Ectodermal cell (in vitro differentiated cells): Measurements from ENCODE around the gene ENAH.
"Not testable (repeated sequence)": the region's sequence is repeated elsewhere in the genome, so short reads cannot be mapped to it uniquely, and the experiment has no call there.

Experiments
- H3K27ac ChIP-seq: 2 replicates; pipeline ENCODE4 v1.7.0; 2013; ENCODE audit warnings: mild to moderate bottlenecking, low read depth, low read length; ENCODE audit not compliant: insufficient read depth, poor library complexity, severe bottlenecking
- H3K27me3 ChIP-seq: 2 replicates; pipeline ENCODE4 v1.7.0; 2013; ENCODE audit warnings: mild to moderate bottlenecking, low read length; ENCODE audit not compliant: insufficient read depth, control insufficient read depth, poor library complexity, severe bottlenecking
- H3K36me3 ChIP-seq: one replicate; pipeline ENCODE4 v1.7.0; 2013; ENCODE audit warnings: low read length; ENCODE audit not compliant: control insufficient read depth, insufficient read depth
- H3K4me1 ChIP-seq: one replicate; pipeline ENCODE4 v1.7.0; 2013; ENCODE audit warnings: low read length; ENCODE audit not compliant: control insufficient read depth, insufficient read depth
- H3K4me3 ChIP-seq: 2 replicates; pipeline ENCODE4 v1.7.0; 2013; ENCODE audit warnings: low read depth, low read length, control low read depth; ENCODE audit not compliant: insufficient read depth
- H3K9me3 ChIP-seq: 2 replicates; pipeline ENCODE4 v1.7.0; 2013; ENCODE audit warnings: mild to moderate bottlenecking, low read length, moderate library complexity; ENCODE audit not compliant: control insufficient read depth
- WGBS, 2 experiments: methylation state at CpG; one replicate each; pipeline ENCODE4 v1.1.7; 2013; ENCODE audit warnings: missing lambda C conversion rate in 2 of 2; 5-methylcytosine and 5-hydroxymethylcytosine counted together

The ENAH gene

GRCh38 chr1:225650179-225650578 is 2.7 kb downstream of the ENAH start:
- H3K27ac ChIP-seq, result no peak overlapping the region
- H3K9me3 ChIP-seq, result no peaks in the 10 kb centered on the region
- H3K27me3 ChIP-seq, result peaks cover 9% of the 10 kb centered on the region
- 82% methylated on average over 5 of the region's 5 CpGs for WGBS, 2 experiments
- H3K4me3 ChIP-seq, result peak overlapping the region; percentile 69
- H3K36me3 ChIP-seq, result peaks cover 3% of the 10 kb centered on the region
- peaks cover 9% of the 10 kb centered on the region for H3K4me1 ChIP-seq

GRCh38 chr1:225645194-225645895 is 7.6 kb downstream of the ENAH start:
- no peak overlapping the region for H3K27ac ChIP-seq
- no peaks in the 10 kb centered on the region for H3K9me3 ChIP-seq
- peaks cover 5% of the 10 kb centered on the region for H3K4me1 ChIP-seq
- H3K27me3 ChIP-seq, result no peaks in the 10 kb centered on the region
- H3K4me3 ChIP-seq, result no peak overlapping the region
- 94 to 96% methylated on average over 6 of the region's 6 CpGs for WGBS, 2 experiments
- H3K36me3 ChIP-seq, result peaks cover 21% of the 10 kb centered on the region

- Histone ChIP-seq H3K4me1 (peaks cover under 1% of the 10 kb centered on the region), H3K27ac (no peak overlapping the region), H3K9me3 (no peaks in the 10 kb centered on the region), H3K27me3 (no peaks in the 10 kb centered on the region), H3K36me3 (peaks cover 24% of the 10 kb centered on the region), H3K4me3 (no peak overlapping the region)
- WGBS, 2 experiments, result 96% methylated on average over 1 of the region's 1 CpG
These were observed 8.3 kb downstream of the ENAH start for GRCh38 chr1:225644666-225645065.

- H3K27me3 ChIP-seq, result no peaks in the 10 kb centered on the region
- H3K27ac ChIP-seq, result no peak overlapping the region
- no peaks in the 10 kb centered on the region for H3K4me1 ChIP-seq
- H3K9me3 ChIP-seq, result peaks cover 3% of the 10 kb centered on the region
- H3K36me3 ChIP-seq, result peaks cover 37% of the 10 kb centered on the region
- H3K4me3 ChIP-seq, result no peak overlapping the region
- 90 to 93% methylated on average over 4 of the region's 4 CpGs for WGBS, 2 experiments
These were observed 10.7 kb downstream of the ENAH start for GRCh38 chr1:225642177-225642576.

- peaks cover 31% of the 10 kb centered on the region for H3K36me3 ChIP-seq
- no peak overlapping the region for H3K4me3 ChIP-seq
- H3K27ac ChIP-seq, result no peak overlapping the region
- peaks cover 3% of the 10 kb centered on the region for H3K9me3 ChIP-seq
- H3K27me3 ChIP-seq, result no peaks in the 10 kb centered on the region
- 90 to 99% methylated on average over 1 of the region's 1 CpG for WGBS, 2 experiments
- H3K4me1 ChIP-seq, result no peaks in the 10 kb centered on the region
These were observed 14.1 kb downstream of the ENAH start for GRCh38 chr1:225638853-225639252.

- Histone ChIP-seq H3K4me1 (no peaks in the 10 kb centered on the region), H3K36me3 (peaks cover 27% of the 10 kb centered on the region), H3K27me3 (no peaks in the 10 kb centered on the region), H3K27ac (no peak overlapping the region), H3K9me3 (peaks cover 3% of the 10 kb centered on the region), H3K4me3 (no peak overlapping the region)
- WGBS, 2 experiments, result 93 to 98% methylated on average over 3 of the region's 3 CpGs
These were observed 15.2 kb downstream of the ENAH start for GRCh38 chr1:225637651-225638199.

GRCh38 chr1:225636992-225637391 is 15.9 kb downstream of the ENAH start:
- H3K4me3 ChIP-seq, H3K27me3 ChIP-seq, H3K4me1 ChIP-seq, H3K9me3 ChIP-seq, H3K27ac ChIP-seq: not testable (repeated sequence)
- peaks cover 27% of the 10 kb centered on the region for H3K36me3 ChIP-seq
- WGBS, 2 experiments, result 89 to 95% methylated on average over 8 of the region's 8 CpGs

- H3K4me1 ChIP-seq, result no peaks in the 10 kb centered on the region
- peaks cover 3% of the 10 kb centered on the region for H3K9me3 ChIP-seq
- H3K4me3 ChIP-seq, result no peak overlapping the region
- no peak overlapping the region for H3K27ac ChIP-seq
- H3K36me3 ChIP-seq, result peaks cover 17% of the 10 kb centered on the region
- no peaks in the 10 kb centered on the region for H3K27me3 ChIP-seq
These were observed 17.3 kb downstream of the ENAH start for GRCh38 chr1:225635649-225636048.

GRCh38 chr1:225632836-225633235 is 20.1 kb downstream of the ENAH start:
- H3K27me3 ChIP-seq, H3K4me1 ChIP-seq, H3K27ac ChIP-seq, H3K4me3 ChIP-seq, H3K36me3 ChIP-seq, H3K9me3 ChIP-seq: not testable (repeated sequence)
- 93 to 96% methylated on average over 4 of the region's 4 CpGs for WGBS, 2 experiments

- peaks cover 10% of the 10 kb centered on the region for H3K4me1 ChIP-seq
- H3K36me3 ChIP-seq, result no peaks in the 10 kb centered on the region
- no peak overlapping the region for H3K27ac ChIP-seq
- H3K27me3 ChIP-seq, result no peaks in the 10 kb centered on the region
- no peaks in the 10 kb centered on the region for H3K9me3 ChIP-seq
- WGBS, 2 experiments, result 90 to 92% methylated on average over 5 to 6 of the region's 6 CpGs
- H3K4me3 ChIP-seq, result no peak overlapping the region
These were observed 21.8 kb downstream of the ENAH start for GRCh38 chr1:225631021-225631663.
